ENCODE results near the gene NAXD.

DNA sequence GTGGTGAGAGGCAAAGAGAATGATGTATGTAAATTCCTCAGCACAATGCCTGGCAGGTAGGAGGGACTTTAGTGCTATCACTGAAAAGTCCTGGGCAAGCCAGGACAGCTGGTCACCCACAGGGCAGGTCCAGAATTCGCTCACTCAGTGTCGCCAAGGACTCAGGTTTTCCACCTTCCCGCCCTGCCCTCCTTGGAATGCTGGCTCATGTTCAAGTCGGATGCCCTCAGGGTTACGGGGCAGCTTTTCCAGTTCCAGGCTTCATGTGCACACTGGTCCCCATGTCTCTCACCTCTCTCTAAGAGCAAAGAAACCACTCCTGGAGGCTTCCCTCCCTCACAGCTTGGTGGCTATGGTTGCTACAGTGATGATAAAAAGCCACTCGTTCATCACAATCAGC lies 24.8 kb upstream of the NAXD start:
- TF ChIP-seq, protein P1, sequence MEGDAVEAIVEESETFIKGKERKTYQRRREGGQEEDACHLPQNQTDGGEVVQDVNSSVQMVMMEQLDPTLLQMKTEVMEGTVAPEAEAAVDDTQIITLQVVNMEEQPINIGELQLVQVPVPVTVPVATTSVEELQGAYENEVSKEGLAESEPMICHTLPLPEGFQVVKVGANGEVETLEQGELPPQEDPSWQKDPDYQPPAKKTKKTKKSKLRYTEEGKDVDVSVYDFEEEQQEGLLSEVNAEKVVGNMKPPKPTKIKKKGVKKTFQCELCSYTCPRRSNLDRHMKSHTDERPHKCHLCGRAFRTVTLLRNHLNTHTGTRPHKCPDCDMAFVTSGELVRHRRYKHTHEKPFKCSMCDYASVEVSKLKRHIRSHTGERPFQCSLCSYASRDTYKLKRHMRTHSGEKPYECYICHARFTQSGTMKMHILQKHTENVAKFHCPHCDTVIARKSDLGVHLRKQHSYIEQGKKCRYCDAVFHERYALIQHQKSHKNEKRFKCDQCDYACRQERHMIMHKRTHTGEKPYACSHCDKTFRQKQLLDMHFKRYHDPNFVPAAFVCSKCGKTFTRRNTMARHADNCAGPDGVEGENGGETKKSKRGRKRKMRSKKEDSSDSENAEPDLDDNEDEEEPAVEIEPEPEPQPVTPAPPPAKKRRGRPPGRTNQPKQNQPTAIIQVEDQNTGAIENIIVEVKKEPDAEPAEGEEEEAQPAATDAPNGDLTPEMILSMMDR (IDR thresholded peaks at IDR 0.05; ENCODE audit: low read length) = no peak
- TF ChIP-seq EZH2 (optimal IDR thresholded peaks at IDR 0.05; ENCODE audit: low read depth, low read length) = no peak
